HG03135 (cell line): ENCODE results near the gene SLC12A4.
"Not testable (repeated sequence)": the region's sequence is repeated elsewhere in the genome, so short reads cannot be mapped to it uniquely, and the experiment has no call there.

Experiments used
- ATAC-seq: cut with Tn5 transposase; IDR thresholded peaks from one replicate; pipeline ENCODE4 v1.9.1; 2021; ENCODE audit warnings: mild to moderate bottlenecking, moderate library complexity; ENCODE audit not compliant: unreplicated experiment

The SLC12A4 gene

DNA sequence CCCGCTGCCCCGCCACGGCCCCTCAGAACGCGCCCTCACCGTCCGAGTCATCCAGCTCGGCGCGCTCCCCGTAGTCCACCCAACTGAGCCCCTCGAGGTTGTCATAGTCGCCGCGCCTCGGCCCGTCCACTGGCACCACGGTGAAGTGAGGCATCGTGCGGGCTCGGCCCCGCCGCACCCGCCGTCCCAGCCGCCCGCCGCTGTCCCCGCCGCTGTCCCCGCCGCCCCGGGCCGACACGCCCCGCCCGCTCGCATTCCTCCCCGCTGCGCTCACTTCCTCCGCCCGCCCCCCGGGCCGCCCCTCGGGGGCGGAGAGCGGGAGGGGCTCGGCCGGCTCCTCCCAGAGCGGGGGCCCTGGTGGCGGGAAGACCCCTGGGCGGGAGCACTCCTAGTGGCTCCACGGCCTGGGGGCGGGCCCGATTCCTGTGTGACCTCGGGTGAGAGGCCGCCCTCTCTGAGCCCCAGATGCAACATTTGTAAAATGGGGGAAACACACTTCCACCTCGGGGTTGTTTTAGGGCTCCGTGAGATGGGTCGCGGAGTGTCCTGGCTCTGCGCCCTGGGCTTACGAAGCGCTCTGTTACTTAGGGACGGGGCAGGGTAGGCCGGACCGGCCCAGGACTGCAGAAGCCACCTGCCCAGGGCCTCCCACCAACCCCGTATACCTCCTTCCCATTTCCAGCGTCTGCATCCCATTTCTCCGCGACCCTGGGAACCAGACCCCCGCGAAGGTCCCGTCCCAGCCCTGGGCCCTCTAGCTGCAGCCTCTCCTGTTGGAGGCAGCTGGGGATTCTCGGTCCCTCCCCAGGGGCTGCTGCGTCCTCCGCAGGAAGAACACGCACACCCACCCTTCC lies at the start of gene SLC12A4:
TSS of gene SLC12A4 (minus strand) at position 238 of the 854 bp plus-strand sequence. CDS start at position 154, 84 bp downstream.
- ATAC-seq, result peak; percentile 79

DNA sequence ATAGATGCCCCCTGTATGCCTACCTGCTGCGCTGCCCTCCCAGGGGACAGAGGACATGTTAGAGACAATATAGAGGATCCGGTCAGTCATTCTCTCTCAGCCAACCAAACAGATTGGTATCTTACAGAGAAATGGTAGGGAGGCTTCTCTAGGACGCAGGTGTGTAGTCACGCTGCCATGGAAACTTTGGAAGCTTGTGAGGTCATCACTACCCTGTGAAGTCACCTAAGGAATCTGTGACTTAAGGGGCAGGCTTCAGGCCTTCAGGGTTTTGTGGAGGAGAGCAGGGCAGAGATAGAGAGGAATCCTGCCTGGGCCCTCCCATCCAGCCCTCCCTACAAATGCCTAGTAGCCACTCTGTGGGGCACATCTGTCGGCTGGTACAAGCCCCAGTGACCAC lies 47.2 kb upstream of the SLC12A4 start, which contains the start of gene DPEP2NB:
TSS of gene DPEP2NB (minus strand) at position 231 of the 400 bp plus-strand sequence. CDS start at position 90, 141 bp downstream.
- no peak for ATAC-seq

DNA sequence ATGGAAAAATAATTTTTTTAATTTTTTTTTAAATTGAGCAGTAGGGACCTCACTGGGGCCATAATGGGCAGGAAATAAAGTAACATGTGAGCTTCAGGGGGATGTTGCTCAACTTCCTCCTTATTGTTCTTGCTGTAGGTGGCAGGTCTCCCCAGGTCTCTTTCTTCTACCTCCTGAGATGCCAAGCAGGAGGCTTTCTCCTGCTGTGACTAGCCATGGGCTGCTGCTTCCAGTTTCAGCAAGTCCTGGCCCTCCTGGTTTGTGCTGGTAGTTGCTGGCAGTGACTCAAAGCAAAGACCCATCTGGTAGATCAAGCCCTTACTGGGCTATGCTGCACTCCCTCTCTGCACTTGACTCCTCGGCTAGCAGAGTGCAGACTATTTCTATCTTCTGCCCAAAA lies 45.0 kb upstream of the SLC12A4 start:
- ATAC-seq, result no peak

DNA sequence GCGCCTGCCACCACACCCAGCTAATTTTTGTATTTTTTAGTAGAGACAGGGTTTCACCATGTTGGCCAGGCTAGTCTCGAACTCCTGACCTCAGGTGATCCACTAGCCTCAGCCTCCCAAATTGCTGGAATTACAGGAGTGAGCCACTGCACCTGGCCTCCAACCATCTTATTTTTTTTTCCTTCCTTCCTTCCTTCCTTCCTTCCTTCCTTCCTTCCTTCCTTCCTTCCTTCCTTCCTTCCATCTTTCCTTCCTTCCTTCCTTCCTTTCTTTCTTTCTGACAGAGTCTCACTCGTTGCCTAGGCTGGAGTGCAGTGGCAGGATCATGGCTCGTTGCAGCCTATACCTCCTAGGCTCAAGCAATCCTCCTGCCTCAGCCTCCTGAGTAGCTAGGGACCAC lies 41.4 kb upstream of the SLC12A4 start:
- ATAC-seq, result not testable (repeated sequence)

DNA sequence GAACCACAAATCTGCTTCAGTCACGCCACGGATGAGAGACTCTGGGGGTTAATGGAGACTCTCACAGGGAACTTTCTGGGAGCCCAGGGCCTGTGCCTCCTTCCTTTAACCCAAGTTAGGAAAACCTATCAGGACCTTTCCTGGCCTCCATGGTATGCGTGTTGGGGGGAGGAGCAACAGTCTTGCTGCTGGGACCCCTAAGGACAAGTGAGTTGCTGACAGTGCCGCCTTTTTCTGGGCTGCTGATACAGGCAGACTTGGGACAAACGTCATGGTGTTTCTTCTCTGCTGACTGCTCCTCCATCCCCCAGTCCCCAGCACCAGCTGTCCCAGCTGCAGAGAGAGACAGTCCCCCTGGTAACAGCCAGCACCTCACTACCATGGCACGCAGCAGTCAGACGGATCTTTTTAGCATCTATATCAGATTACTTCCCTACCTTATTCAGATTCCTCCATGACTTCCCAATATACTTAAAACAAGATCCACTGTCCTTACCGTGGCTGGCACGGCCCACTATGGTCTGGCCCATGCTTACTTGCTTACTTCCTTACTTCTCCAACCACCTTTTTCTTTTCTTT lies 40.8 kb upstream of the SLC12A4 start:
- ATAC-seq, result no peak

DNA sequence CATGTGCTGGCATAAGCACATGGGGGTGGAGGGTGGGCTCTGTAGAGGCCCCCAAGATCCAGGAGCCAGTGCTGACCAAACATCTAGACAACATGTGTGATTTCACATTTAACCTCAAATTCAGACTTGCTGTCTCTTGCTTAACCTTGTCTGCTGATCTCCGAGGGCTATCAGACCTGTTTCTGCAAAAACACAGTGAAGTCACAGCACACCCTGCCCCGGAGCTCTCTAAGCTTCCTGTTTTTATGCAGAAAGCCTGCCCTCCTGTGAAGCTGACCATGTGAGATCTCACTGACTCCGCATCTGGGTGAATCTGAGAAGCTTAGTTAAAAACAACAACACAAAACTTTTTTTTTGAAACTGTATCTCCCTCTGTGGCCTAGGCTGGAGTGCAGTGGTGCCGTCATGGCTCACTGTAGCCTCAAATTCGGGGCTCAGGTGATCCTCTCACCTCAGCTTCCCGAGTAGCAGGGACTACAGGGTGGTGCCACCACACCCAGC lies 37.4 kb upstream of the SLC12A4 start:
- no peak for ATAC-seq

DNA sequence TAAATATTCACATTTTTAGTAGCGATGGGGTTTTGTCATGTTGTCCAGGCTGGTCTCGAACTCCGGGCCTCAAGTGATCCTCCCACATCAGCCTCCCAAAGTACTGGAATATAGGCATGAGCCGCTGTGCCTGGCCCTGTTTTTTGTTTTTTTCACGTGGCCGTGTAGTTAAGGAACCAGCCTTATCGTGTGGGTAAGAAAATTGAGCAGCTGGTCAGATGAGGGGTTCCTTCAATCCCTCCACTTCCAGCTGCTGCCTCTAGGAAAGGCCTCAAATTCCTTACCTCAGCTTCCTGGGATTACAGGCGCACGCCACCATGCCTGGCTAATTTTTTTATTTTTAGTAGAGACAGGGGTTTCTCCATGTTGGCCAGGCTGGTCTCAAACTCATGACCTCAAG lies 36.8 kb upstream of the SLC12A4 start:
- no peak for ATAC-seq

DNA sequence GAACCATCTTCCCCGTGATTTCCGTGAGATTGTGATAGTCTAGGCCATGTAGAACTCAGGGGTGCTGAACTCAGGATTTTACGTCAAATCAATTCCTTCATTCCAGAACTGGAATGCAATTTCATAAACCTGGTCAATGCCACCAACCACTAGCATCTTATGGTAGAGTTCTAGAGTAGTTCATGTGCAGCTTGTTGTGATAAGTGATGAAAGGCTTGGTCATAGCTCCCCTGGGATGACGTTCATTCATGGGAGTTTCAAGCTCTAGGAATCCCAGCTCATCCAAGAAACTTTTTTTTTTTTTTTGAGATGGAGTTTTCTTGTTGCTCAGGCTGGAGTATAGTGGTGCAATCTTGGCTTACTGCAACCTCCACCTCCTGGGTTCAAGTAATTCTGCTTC lies 34.6 kb upstream of the SLC12A4 start:
- no peak for ATAC-seq

DNA sequence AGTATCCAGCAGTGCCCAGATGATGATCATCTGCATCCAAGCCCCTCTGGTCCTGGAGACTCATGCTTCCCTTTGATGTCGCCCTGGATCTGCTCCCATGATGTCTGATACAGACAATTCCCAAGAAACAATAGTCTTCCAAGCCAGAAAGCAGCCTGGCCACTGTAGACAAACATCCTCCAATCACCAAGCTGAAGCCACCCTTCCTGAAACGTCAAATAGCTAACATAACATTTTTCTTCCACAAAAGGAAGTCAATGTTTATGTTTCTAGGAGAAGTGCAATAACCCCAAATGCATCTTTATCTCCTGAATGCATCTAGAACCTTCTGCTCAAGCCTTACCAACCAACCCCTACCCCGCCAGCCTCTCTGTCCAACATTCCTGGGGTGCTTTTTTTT lies 32.0 kb upstream of the SLC12A4 start:
- no peak for ATAC-seq

DNA sequence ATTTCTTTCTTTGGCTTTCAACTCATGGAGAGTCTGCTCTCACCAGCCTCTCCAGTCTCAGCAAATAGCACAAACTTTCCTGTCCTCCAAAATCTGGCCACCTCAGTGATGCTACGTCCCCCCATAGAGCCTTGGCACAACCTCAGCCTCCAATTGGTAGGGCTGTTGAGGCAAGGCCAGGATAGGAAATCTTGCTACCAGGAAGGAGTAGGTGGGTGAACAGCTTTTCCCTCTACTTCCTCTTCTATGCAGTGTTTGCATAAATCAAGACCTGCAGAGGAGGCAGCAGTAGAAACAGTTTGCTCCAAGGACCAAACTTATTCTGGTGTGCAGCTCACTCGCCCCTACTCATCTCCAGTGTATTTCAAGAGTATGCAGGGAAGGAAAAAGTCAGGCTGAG lies 31.5 kb upstream of the SLC12A4 start:
- ATAC-seq, result no peak

DNA sequence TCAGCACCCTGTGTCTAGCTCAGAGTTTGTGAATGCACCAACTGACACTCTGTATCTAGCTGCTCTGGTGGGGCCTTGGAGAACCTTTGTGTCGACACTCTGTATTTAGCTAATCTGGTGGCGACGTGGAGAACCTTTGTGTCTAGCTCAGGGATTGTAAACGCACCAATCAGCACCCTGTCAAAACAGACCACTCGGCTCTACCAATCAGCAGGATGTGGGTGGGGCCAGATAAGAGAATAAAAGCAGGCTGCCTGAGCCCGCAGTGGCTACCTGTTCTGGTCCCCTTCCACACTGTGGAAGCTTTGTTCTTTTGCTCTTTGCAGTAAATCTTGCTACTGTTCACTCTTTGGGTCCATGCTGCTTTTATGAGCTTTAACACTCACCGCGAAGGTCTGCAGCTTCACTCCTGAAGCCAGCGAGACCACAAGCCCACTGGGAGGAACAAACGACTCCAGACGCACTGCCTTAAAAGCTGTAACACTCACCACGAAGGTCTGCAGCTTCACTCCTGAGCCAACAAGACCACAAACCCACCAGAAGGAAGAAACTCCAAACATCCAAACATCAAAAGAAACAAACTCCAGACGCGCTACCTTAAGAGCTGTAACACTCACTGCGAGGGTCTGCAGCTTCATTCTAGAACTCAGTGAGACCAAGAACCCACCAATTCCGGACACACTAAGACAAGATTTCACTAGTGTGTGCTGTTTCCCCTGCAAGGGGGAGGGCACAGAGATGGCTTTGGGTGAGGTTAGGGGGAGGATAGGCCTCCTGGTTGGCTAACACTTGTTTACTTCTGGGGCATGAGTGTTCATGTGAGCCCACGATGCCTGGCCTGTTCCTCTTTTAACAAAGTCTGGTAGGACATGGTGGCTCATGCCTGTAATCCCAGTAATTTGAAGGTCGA lies 30.6 kb upstream of the SLC12A4 start, which contains the start of gene DPEP2:
TSS of gene DPEP2 (minus strand) at position 706 of the 910 bp plus-strand sequence. CDS start 6,272 bp downstream, outside the sequence.
- ATAC-seq, result not testable (repeated sequence)

DNA sequence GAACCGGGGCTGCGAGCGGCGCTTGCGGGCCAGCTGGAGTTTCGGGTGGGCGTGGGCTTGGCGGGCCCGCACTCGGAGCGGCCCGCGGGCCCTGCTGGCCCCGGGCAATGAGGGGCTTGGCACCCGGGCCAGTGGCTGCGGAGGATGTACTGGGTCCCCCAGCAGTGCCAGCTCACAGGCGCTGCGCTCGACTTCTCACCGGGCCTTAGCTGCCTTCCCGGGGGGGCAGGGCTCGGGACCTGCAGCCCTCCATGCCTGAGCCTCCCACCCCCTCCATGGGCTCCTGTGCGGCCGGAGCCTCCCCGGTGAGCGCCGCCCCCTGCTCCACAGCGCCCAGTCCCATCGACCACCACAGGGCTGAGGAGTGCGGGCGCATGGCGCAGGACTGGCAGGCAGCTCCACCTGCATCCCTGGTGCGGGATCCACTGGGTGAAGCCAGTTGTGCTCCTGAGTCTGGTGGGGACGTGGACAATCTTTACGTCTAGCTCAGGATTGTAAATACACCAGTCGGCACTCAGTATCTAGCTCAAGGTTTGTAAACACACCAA lies 29.9 kb upstream of the SLC12A4 start:
- ATAC-seq, result not testable (repeated sequence)

DNA sequence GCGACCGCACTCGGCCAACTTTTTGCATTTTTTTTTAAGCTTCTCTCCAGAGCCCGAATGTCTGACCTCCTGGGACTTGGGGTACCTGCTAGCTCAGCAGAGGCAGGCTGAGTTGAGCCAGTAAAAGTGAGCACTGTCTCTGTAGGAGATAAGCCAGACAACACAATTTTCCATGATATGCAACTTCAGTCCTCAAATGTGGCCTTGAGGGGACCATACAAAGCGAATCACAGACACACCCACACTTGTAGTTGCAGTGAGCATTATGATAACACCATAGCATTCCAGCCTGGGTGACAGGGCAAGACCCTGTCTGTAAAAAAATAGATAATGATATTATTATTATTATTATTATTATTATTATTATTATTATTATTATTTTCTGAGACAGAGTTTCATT lies 28.2 kb upstream of the SLC12A4 start:
- no peak for ATAC-seq

DNA sequence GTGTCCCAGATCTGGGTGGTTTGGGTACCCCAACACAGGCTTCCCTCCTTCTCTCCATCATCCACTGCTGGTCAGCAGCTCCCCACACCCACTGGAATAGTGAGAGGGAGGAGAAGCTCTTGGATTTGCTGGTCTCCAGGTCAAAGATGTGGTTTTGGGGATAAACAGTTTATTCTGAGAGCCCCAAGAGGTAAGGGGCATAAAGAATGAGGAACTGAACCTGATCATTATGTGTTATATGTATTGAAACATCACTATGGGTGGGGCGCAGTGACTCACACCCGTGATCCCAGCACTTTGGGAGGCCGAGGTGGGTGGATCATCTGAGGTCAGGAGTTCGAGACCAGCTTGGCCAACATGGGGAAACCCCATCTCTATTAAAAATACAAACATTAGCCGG lies 27.0 kb upstream of the SLC12A4 start:
- no peak for ATAC-seq

DNA sequence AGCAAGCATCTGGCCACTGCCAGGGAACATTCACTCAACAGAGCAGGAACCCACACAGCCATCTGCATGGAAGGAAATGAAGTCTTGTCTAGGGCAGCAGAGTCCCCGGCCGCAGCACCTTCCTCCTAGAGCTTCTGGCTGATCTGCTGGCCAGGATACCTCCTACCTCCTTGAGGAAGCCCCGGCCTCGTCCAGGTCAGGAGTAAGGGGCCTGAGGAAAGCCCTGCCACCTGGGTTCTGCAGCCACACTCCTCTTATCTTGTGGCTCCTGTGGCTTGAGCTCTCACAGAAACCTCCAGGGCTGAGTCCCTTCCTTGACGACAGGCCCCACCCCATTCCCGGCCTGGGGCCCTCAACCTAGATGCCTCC lies 25.6 kb upstream of the SLC12A4 start:
- not testable (repeated sequence) for ATAC-seq

DNA sequence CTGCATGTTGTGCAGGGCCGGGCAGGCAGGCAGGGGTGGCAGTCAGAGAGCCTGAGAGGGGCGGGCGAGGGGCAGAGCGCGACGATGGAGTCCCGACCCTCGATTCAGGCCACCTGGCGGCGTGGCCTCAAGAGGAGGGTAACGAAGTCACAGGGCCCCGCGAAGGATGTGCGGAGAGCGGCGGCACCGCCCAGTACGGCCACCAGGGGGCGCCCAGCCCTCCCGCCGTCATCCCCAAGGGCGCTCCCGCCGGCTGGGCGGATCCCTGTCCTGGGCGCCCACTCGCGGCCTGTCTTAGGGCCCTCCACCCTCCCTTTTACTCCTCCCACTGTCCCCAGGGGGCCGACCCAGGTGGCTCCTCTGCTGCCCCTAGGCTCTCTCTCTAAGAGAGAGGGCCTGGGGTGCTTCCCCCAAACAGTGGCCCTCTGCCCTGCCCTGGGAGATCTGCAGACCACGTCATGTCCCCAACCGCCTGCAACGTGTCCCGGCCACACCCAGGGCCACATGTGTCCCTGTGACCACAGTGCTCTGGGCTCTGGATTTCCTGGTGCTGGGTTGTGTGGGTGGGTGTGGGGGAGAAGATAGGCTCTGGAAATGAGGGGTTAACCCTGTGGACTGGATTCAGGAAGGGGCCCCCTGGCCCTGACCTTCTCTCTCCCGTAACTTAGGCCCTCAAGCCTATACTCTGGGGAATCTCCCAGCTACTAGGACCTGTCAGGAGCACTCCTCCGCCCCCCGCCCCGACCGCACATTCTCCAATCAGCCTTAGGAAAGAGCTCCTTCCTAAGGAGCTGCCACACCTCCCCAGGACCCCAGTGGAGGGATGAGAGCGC lies 25.0 kb upstream of the SLC12A4 start:
- ATAC-seq, result peak; percentile 67

DNA sequence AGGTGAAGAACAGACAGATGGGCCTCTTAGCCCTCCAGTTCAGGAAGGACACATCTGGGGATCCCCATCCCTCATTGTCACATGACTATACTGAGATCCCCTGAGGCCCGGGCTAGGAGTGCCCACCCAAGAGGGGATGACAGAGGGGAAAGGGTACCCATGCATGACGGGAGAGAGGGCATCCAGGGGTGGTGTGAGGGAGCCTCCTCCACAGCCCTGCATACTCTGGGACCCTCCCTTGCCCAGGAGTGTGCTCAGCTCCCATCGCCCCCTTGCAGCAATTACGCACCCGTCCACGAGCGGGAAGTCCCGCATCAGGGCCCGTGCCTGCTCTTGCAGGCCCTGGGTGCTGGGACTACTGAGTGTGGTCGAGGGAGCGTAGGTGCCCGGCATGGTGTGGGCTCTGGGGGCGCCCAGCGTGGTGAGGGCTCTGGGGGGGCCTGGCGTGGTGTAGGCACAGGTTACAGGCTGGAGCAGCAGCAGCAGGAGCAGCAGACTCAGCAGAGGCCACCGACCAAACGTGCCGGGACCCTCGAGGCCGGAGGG lies 24.3 kb upstream of the SLC12A4 start:
- ATAC-seq, result no peak

DNA sequence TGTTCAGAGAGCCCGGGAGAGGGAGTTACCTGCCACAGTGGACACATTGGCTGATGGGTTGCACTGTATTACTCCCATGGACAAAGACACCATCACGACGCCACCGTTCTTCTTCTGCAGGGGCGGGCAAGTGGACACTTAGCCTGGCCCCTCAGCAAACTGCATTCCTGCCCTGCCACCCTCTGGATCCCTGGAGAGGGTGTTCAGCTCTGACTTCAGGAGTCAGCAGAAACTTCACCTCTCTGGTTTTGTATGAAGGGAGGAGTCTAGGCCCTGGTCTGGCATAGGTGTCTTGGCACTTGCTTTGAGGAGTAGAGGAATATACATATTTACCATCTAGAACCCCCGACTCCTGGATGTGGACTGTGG lies 21.6 kb upstream of the SLC12A4 start:
- no peak for ATAC-seq

DNA sequence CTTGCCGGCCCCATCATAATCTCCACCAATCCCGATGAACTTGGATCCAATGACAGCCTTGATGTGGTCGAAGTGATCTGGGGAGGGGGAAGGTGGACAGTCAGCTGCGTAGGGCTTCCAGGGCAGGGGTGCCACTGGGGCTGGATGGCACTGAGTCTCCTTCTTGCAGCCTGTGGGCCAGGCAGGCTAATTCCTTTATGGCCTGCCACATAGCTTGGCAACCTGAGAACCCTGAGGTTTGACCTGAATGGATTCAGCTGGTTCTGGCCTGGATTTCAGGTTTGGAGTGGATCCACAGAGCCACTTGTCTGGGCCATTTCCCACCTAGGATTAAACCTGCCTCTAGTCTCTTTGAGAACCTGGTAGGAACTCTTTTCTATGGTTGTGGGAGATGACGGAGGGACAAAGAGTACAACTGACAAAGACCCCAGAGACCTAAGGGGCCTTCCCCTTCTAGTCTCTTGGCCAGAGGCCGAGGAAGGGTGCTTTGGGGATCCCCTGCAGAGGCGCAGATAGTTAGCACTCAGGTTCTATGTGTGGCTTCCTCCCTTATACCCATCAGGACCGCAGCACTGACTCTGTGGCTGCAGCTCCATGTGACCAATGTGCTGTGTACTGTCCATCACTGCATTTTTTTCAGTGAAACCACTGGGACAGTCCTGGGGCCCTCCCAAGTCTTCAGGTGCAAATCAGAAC lies 21.0 kb upstream of the SLC12A4 start:
- no peak for ATAC-seq
